ENCODE data around the gene USP44. TPM values are rescaled to one million over a fixed set of nuclear protein-coding genes. Genes with fewer than 3 reads are reported as not detected.

Gene USP44
- total and polyA plus RNA-seq, 10 of the 15 experiments (the other 5 are each of a cell fraction or from before 2014, with no cell fraction given): 0.02 to 0.26 (median 0.12) TPM; not detected in 6

- Histone ChIP-seq H3K4me1 (ENCODE audit: control insufficient read depth, insufficient read depth, low read length) (peaks cover 5% of the 10 kb centered on the region; the same call in 1 of the 2 replicates), H4K20me1 (ENCODE audit: control insufficient read depth, insufficient read depth) (no peaks in the 10 kb centered on the region), H3K9me3 (replicated peaks; ENCODE audit: control insufficient read depth, insufficient read depth, low read length) (no peaks in the 10 kb centered on the region), H3K4me2 (ENCODE audit: control insufficient read depth, insufficient read depth) (no peak overlapping the region; the same call in 1 of the 2 replicates), H3K36me3 (ENCODE audit: control insufficient read depth in 2 of 2, insufficient read depth in 2 of 2, low read length in 1 of 2) (peaks cover 0 to 20% of the 10 kb centered on the region in 2 experiments; a peak in 1 of 4 replicates), H3K4me3 (no peak overlapping the region), H3K27ac (ENCODE audit: control insufficient read depth, insufficient read depth) (no peak overlapping the region), H3K79me2 (ENCODE audit: control insufficient read depth, insufficient read depth, low read length) (peaks cover 52% of the 10 kb centered on the region), H3K27me3 (replicated peaks in 1 of 2; ENCODE audit: control insufficient read depth in 2 of 2, insufficient read depth in 2 of 2, low read length in 1 of 2) (no peaks in the 10 kb centered on the region), H3K9ac (ENCODE audit: control insufficient read depth, insufficient read depth, low read length) (no peak overlapping the region), H2AFZ (ENCODE audit: control insufficient read depth, low read depth, low read length) (no peak overlapping the region)
- ATAC-seq (peak; percentile 28; the same call in 1 of the 3 replicates), FAIRE-seq (no peak), DNase-seq (ENCODE audit: low read depth, low spot score) (no peak)
- SMC1A ChIA-PET (ENCODE audit: uncharacterized antibody, unreplicated experiment): interaction anchor here (0.6 kb wide), 1 partner anchor 380 kb away, joined by 3 read pairs; no protein-coding TSS in a partner anchor
- no TSS peak for BruUV-seq (replicated peaks)
- POLR2A ChIA-PET: no interaction called here
- WGBS (ENCODE audit: insufficient coverage, insufficient replicate concordance, low lambda C conversion rate, missing lambda C conversion rate): 81% methylated on average over 3 of the region's 3 CpGs
- CTCF ChIA-PET: no interaction called here
- in situ Hi-C loops (cut with MboI) (no loop called here), intact Hi-C loops (cut with micrococcal nuclease; ENCODE audit: unreplicated experiment) (no loop called here)
- RAD21 ChIA-PET (ENCODE audit: unreplicated experiment): no interaction called here
- TF ChIP-seq BHLHE40 (IDR thresholded peaks at IDR 0.05; ENCODE audit: borderline replicate concordance in 1 of 2, low read depth in 2 of 2, low read length in 1 of 2): no peak
- TF ChIP-seq RB1 (IDR thresholded peaks at IDR 0.05; ENCODE audit: borderline replicate concordance): no peak
- no peak for TF ChIP-seq IRF4 (IDR thresholded peaks at IDR 0.05; ENCODE audit: low read depth, low read length)
- no peak for TF ChIP-seq MTA2 (IDR thresholded peaks at IDR 0.05; ENCODE audit: low read depth)
- TF ChIP-seq ZNF24 (IDR thresholded peaks at IDR 0.05): no peak
- TF ChIP-seq POLR2A (IDR thresholded peaks at IDR 0.05; ENCODE audit: low read depth, low read length): no peak
- TF ChIP-seq MEF2B (IDR thresholded peaks at IDR 0.05; ENCODE audit: partially characterized antibody, poor library complexity, severe bottlenecking): no peak
- TF ChIP-seq ESRRA (IDR thresholded peaks at IDR 0.05; ENCODE audit: low read length): no peak
- TF ChIP-seq ZZZ3 (IDR thresholded peaks at IDR 0.05; ENCODE audit: control insufficient read depth, insufficient read length, low read depth): no peak
- TF ChIP-seq ZNF207 (IDR thresholded peaks at IDR 0.05; ENCODE audit: borderline replicate concordance): no peak
- no peak for TF ChIP-seq HDGF (IDR thresholded peaks at IDR 0.05)
- TF ChIP-seq MEF2A (IDR thresholded peaks at IDR 0.05; ENCODE audit: insufficient read depth, low read depth, low read length): no peak
- no peak for TF ChIP-seq SREBF2 (IDR thresholded peaks at IDR 0.05; ENCODE audit: low read length)
- no peak for TF ChIP-seq IRF3 (IDR thresholded peaks at IDR 0.05)
- TF ChIP-seq NR2C1 (IDR thresholded peaks at IDR 0.05): no peak
- TF ChIP-seq CBFB (IDR thresholded peaks at IDR 0.05; ENCODE audit: low read depth): no peak
- TF ChIP-seq RAD21 (IDR thresholded peaks at IDR 0.05; ENCODE audit: insufficient read depth, low read depth, low read length): no peak
- TF ChIP-seq CHD4 (IDR thresholded peaks at IDR 0.05): no peak
- TF ChIP-seq ATF2 (IDR thresholded peaks at IDR 0.05; ENCODE audit: low read length): no peak
These were observed 70.2 kb downstream of the USP44 start for GRCh38 chr12:95481072-95481471.

Measured in GM12878 (cell line).